HG03575 (cell line): Measurements from ENCODE around the gene PGAP1.

Experiments
- ATAC-seq: cut with Tn5 transposase; IDR thresholded peaks from one replicate; pipeline ENCODE4 v1.9.1; 2021; ENCODE audit not compliant: unreplicated experiment, insufficient number of reproducible peaks, low FRiP score; ENCODE audit errors: extremely low read depth

Gene PGAP1

DNA sequence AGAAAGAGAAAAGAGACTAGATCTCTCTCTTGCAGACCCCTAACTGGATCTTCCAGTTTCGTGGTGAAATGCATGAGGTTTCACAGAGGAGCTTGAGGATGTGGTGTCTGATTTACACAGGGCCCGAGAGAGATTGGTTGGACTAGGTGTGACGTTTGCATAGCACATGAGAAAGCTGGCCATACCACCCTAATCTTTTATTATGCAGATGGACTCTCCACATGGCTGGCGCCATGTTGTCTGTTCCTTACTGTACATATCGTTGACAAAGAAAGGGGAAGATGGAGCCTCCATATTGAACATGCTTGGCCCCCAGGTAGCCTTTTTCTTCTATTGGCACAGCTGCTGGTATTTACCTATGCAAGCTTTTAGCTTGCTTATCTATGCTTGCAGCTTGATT lies 27.5 kb upstream of the PGAP1 start:
- no peak for ATAC-seq

DNA sequence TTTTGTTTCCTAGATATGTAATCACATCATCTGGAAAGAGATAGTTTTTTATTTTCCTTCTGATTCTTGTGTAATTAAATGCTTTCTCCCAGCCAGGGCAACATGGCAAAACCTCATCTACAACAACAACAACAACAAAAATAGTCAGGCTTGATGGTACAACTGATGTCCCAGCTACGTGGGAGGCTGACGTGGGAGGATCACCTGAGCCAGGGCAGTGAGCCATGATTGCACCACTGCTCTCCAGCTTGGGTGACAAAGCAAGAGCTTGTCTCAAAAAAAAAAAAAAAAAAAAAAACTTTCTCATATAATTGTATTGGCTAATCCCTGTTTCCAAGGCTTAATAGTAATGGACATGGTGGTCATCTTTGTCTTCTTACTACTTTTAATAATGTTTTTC lies 26.4 kb upstream of the PGAP1 start:
- no peak for ATAC-seq

DNA sequence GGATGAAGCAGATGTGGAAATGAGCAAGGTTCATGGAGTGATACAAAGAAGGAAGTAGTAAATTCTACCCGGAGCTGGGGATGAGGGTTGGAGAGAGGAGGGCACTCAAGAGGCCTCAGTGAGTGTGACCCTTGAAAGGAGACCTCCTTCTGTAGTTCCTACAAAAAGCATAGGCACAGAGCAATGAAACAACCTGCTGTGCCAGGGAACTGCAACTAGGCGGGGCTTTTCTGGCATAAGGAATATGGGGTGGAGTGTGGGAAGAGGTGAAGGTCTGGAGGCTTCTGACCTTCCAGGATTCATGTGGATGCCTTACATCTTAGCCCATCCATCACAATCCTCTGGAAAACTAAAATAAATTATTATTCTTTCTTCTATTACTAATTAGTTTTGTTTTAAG lies 25.5 kb upstream of the PGAP1 start:
- ATAC-seq = no peak

DNA sequence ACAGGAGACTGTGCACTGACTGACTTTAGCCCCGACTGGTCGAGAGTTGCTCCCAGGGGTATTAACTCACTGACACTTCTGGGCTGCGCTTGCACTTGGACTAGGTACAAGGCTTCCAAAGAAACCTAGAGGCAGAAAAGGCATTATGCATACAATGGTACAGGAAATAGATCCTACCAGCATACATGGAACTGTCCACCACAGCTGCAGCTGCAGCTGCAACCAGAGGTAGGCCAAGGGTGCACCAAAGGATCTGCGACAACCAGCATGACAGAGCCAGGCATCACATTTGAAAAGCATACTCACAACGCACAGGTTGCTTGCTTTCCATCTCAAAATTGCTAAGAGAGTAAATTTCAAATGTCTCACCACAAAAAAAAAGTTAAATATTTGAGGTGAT lies 22.6 kb upstream of the PGAP1 start:
- ATAC-seq = no peak

DNA sequence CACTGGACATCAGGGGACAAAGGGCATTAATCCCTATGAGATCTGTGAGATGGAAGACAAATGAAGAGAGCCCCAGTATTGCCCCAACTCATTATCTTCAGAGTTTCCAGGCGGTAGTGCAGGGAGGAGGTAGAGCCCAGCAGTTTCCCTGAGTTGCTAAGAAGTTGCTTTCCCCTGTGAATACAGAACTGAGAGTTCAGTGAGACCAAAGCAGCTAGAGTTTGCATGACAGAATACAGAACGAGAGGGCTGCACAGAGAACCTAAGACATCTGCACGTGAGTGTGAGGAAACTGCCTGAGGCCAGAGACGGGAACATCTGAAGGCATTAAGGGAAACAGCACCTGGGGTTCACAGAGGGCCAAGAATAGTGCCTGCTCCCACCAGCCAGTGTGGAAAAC lies 18.1 kb upstream of the PGAP1 start:
- ATAC-seq = peak; percentile 65

DNA sequence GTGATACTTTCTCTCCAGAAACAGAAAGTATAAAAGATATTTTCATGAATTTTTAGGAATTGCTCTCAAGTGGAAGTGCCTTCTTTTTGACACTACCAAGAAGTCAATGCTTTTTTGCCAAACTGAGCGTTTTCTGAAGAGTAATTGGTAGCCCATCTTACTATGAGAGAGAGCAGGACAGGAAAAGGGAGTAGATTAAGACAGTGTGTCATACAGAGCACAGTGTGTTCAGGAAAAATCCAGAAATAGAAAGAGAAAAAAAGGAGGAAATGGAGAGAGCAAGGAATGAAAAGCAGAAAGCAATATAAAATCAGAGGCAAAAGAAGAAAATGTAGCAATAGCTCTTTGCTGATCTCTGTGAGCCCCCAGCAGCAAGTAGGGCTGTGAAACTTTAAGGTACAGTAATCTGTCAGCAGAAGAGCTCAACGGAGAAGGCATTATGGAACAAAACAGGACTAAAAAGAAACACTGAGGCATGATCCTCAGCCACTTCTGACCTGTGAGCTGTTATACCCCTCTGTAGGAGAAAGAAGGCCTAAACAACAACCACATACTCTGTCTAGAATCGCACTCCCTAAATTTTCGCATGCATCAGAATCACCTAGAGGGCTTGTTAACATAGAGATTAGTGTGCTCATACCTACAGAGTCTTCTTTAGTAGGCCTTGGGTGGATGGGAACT lies 15.0 kb upstream of the PGAP1 start:
- ATAC-seq = no peak

DNA sequence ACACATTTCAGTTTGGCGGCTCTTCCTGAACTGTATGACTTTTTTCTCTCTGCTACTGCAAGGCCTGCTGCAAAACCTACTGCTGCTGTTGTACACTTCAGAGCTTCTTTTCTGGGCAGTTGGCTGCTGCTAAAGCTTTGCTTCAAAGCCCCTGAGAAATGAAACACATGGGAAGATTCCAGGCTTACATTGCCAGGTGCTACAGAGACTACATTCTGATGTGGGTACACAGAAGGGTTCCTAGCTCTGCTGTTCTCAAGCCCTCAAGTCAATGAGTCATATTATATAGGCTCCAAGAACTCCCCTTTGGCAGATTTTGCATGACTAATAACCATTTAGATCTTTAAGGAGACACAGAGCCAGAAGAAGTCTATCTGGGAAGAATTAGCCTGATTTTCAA lies 12.9 kb upstream of the PGAP1 start:
- ATAC-seq = no peak

DNA sequence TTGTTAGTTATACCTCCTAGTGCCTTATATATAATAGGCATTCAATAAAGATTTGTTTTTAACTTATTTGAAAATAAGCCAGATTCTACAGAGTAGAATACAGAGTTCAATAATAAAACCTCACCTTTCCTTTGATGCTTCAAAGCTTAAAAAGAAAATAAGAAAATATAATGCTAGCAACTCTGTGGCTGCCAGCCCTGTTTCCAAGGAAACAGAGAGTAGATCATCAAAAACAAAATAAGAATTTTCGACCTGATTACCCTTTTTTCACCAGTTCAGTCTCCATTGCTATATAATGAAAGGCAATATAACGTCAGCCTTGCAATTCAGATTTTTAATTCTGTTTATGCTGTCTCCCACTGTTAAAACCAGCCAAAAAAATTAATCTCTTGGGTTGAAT lies 8.9 kb upstream of the PGAP1 start:
- no peak for ATAC-seq

DNA sequence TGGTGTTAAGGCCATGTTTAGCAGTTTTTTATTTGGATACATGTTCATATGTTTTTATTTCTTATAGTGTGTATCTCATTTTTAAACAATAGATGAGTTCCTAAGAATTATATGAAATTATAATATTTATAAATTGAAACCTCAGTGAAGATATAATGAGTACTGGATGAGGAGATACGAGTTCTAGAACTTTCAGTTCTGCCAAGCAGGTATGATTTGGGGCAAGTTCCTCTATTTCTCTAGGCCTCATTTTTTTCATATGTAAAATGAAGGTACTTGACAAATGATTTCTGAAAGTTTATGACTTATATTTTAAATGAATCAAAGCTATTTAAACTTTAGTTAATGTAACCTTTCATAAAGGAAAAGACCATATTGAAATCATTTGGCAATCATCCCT lies 8.2 kb upstream of the PGAP1 start:
- no peak for ATAC-seq

DNA sequence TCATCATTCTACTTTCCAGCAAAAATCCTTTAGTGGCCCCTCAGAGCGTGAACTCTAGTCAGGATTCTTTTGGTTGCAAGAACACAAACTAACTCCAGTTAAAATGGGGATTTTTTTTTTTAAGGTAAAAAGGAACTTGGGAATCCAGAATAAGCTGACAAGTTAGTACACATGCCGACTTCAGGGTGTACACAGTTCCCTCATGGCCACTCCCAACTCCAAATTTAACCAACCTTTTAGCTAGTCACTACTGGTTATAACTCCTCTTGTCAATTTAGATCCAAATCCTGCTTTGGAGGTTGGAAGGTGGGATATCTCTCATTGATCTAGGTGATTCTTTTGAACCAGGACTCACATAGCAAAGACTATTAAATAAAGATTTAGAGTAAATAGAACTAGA lies 5.0 kb upstream of the PGAP1 start:
- ATAC-seq = no peak

DNA sequence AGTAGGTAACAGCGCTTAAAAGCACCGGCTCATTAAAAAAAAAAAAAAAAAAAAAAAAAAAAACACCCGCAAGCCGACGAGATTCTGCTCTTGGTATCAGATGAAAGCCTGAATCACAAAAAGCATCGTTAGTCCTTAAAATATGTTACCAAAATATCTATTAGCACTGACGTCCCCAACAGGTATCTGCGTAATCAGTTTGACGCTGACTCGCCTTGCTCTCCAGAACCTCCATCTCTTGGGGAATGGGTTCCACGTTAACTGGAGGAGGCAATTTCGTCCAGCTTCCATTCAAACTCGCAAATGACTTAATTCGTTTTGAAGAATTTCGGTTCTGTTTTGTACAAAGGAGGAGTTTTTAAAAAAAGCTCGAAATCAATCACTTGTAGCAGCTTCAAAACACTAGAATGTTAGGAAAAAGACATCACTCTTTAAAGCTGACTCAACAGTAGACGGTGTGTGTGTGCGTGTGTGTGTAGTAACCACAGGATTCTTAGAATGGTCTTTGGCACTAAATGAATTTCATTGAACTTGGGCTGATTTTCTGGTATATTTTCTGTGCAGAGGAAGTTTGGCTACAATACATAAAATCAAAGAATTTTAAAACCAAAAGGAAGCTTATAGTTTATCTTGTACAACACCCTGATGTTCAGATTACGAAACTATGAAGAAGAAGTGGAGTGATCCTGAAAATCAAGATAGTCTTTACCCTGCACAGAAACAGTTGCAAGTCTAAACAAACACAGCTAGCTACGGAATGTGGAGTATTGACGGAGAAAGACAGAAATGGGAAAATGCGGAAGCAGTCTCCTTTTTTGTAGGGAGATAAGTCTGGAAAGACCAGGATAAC lies 1.1 kb upstream of the PGAP1 start:
- ATAC-seq = no peak

DNA sequence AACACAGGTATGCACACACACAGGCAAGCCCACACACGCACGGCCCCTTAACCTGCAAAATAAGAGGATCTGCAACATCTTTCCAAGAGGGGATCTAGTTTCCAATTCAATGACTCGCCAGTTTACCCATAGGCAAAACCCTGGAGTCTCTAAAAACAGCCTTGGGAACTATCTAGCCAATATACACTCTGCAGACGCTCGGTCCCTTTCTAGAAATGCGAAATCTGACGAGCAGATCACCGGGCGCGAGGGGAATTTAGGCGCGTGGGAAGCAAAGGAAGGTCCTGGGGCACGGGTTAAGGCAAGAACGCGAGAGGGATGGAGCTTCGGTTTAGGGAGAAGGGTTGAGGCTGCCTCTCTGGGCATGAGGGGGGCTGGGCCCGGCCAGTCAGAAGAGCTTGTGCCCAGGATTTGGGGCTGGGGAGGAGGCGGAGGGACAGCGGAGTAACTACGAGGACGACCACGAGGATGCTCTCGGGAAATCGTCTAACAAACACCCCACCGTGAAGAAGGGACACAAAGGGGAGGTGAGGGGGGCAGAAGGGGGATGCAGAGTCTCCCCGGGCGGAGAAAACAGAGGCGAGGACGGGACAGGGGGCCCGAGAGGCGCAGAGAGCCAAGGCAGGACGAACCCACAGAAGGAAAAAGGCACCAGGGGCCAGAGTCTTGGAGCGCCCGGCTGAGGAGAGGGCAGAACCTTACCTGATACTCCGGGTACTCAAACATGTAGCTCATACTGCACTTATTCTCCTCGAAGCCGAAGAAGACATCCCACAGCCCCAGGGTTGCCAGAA lies 542 bp downstream of the PGAP1 start:
- ATAC-seq = peak; percentile 11

DNA sequence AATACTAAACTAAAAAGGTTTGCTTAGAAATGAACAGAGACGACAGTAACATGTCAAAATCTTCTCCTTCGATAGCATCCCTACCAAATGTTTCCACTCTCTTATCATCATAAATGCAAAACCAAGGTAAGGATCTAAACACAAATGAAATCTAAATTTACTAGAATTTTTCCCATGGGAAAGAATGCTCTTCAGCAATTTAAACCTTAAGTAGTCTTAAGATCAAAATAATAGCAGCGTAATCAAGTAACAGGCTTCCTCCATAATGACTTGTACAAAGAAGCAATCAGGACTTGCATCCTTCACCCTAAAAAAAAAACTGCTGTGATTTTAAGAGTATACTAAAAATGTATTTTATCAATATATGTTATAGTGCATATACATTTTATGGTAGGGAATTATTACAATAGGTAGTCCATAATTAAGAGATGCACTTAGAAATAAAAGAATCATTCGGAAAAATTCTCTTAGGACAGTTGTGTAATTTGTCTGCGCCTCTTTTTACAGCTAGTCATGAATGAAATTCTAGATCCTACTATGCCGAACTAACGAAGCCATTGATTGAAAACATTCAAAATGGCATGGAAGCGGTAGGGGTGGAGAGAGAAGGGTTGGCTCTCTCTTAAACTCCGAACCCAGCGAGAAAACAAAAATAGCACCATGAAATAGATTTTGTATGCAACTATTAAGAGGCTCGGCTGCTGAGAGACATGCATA lies 1.3 kb downstream of the PGAP1 start:
- ATAC-seq = no peak

DNA sequence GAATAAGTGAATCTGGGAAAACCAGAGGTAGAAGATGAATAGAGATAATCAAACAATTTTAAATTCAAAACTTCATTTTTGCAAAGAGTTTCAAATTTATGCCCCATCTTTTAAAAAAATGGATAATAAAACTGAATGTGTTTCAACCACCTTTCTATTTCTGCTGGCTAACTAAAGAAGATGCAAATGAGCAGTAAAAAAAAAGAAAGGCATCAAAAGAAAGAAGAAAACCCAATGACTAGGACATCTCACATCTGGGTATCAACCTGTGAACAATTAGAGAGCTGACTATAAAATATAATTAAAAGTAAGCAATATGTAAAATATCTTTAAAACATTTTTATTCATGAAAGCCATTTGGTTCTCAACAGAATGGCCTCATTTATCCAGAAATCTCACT lies 2.5 kb downstream of the PGAP1 start:
- no peak for ATAC-seq

DNA sequence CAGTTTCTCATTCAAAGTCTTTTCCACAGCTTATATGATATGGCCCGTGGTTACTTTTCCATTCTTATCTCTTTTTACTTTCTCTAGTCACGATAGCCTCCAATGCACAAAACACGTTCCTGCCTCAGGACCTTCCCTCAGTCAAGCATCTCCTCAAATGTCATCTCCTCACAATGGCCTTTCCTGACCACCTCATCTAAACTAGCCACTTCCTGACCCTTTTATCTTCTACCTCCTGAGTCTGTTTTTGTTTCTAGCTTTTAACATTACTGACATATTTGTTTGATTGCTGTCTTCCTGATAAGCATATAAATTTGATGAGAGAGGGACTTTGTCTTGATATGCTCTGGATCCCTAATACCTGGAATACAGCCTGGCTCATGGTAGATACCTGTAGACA lies 7.6 kb downstream of the PGAP1 start:
- no peak for ATAC-seq

DNA sequence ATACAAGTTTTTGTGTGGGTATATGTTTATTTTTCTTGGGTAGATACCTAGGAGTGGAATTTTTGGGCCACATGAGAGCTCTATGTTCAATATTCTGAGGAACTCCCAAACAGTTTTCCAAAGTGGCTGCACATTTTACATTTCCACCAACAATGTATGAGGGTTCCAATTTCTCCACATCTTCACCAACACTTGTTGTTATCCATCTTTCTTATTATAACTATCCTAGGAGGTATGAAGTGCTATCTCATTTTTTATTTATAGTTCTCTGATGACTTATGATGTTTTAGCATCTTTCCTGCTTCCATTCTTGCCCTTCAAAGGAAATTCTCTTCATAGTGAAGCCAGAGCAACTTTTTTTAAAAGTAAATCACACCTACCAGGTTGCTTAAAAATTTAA lies 8.7 kb downstream of the PGAP1 start:
- no peak for ATAC-seq

DNA sequence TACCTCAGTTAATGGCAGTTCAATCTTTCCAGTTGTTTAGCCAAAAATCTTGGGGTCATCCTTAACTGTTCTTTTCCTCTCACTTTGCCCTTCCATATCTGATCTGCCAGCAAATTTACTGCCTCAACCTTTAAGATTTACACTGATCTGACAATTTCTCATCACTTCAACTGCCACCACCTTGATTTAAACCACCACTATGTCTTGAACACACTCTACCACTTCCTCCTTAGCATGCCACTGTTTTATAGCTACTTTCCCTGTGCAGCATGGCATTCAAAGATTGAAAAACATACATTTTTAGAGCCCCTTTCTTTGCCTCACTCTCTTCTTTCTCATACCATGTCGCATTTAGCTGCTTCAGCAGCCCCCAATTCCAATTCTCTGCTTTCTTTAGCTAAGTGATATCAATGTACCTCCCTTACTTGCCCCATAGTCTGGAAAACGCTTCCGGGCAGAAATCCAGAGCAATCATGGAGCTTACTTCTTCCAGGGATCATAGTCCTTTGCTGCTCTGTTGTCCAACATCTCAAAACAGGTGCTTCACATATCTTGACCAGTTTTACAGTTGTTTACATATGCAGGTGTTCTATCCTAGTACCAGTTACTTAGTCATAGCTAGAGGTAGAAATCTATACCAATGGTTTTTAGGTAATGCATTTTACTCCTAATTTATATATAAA lies 10.9 kb downstream of the PGAP1 start:
- ATAC-seq = no peak

DNA sequence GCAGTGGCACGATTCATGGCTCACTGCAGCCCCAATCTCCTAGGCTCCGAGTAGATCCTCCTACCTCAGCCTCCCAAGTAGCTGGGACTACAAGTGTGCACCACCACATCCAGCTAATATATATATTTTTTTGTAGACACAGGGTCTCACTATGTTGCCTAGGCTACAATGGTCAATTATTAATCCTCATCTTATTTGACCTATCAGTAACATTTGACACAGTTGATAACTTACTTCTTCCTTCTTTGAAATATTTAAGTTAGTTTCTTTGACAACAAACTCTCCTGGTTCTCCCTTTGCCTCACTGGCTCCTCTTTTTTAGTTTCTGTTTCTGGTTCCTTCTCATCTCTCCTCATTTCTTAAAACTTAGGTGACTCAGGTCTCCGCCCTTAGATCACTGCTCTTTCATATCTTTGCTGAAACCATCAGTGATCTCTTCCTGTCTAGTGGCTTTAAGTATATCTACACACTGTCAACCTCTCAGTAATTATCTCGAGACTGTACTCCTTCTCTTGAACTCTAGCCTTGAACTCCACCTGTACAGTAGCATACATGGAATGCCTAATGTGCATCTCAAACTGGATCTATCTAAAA lies 11.5 kb downstream of the PGAP1 start:
- ATAC-seq = no peak
